ENCODE results near the gene TMOD1.
A peak's percentile ranks its signal among the peaks of the same experiment; 100 is the strongest.
"Not testable (repeated sequence)": the region's sequence is repeated elsewhere in the genome, so short reads cannot be mapped to it uniquely, and the experiment has no call there.

TMOD1 gene

GRCh38 chr9:97498846-97499245 is 2.6 kb upstream of the TMOD1 start:
- H3K27me3 ChIP-seq (ENCODE audit: insufficient read depth, low read length) = peaks cover 43% of the 10 kb centered on the region
- H3K27ac ChIP-seq (ENCODE audit: low read depth, low read length); H3K79me2 ChIP-seq (ENCODE audit: control insufficient read depth, insufficient read depth, low read length, unreplicated experiment); H3K4me1 ChIP-seq (ENCODE audit: control insufficient read depth, insufficient read depth, low read length, unreplicated experiment); H3K36me3 ChIP-seq (ENCODE audit: insufficient read depth, low read length); H2AFZ ChIP-seq (ENCODE audit: low read length, unreplicated experiment); H3K4me3 ChIP-seq (ENCODE audit: low read depth, low read length): not testable (repeated sequence)

GRCh38 chr9:97500263-97500662 is 1.2 kb upstream of the TMOD1 start:
- H2AFZ ChIP-seq (ENCODE audit: low read length, unreplicated experiment) = no peak overlapping the region
- H3K27ac ChIP-seq (ENCODE audit: low read depth, low read length) = no peak overlapping the region

GRCh38 chr9:97500765-97501176 is 695 bp upstream of the TMOD1 start:
- Histone ChIP-seq H3K79me2 (ENCODE audit: control insufficient read depth, insufficient read depth, low read length, unreplicated experiment) (no peaks in the 10 kb centered on the region), H3K27ac (ENCODE audit: low read depth, low read length) (no peak overlapping the region), H3K36me3 (ENCODE audit: insufficient read depth, low read length) (peaks cover under 1% of the 10 kb centered on the region; the same call in 1 of the 2 replicates), H3K4me3 (ENCODE audit: low read depth, low read length) (peak overlapping the region; percentile 43), H3K4me1 (ENCODE audit: control insufficient read depth, insufficient read depth, low read length, unreplicated experiment) (peaks cover 7% of the 10 kb centered on the region), H2AFZ (ENCODE audit: low read length, unreplicated experiment) (peak overlapping the region; percentile 9), H3K27me3 (ENCODE audit: insufficient read depth, low read length) (peaks cover 63% of the 10 kb centered on the region)

More at GRCh38 chr9:97500263-97500662, 1.2 kb upstream of the TMOD1 start:
- H3K4me1 ChIP-seq (ENCODE audit: control insufficient read depth, insufficient read depth, low read length, unreplicated experiment) = peaks cover 7% of the 10 kb centered on the region
- H3K4me3 ChIP-seq (ENCODE audit: low read depth, low read length) = no peak overlapping the region
- H3K27me3 ChIP-seq (ENCODE audit: insufficient read depth, low read length) = peaks cover 58% of the 10 kb centered on the region
- H3K79me2 ChIP-seq (ENCODE audit: control insufficient read depth, insufficient read depth, low read length, unreplicated experiment) = no peaks in the 10 kb centered on the region
- peaks cover 5% of the 10 kb centered on the region; the same call in 1 of the 2 replicates for H3K36me3 ChIP-seq (ENCODE audit: insufficient read depth, low read length)

- H3K4me1 ChIP-seq (ENCODE audit: control insufficient read depth, insufficient read depth, low read length, unreplicated experiment) = peaks cover 7% of the 10 kb centered on the region
- peak overlapping the region; percentile 51 for H2AFZ ChIP-seq (ENCODE audit: low read length, unreplicated experiment)
- peak overlapping the region; percentile 76 for H3K4me3 ChIP-seq (ENCODE audit: low read depth, low read length)
- no peaks in the 10 kb centered on the region for H3K36me3 ChIP-seq (ENCODE audit: insufficient read depth, low read length)
- H3K27ac ChIP-seq (ENCODE audit: low read depth, low read length) = no peak overlapping the region
- peaks cover 74% of the 10 kb centered on the region for H3K27me3 ChIP-seq (ENCODE audit: insufficient read depth, low read length)
- no peaks in the 10 kb centered on the region for H3K79me2 ChIP-seq (ENCODE audit: control insufficient read depth, insufficient read depth, low read length, unreplicated experiment)
Observed at GRCh38 chr9:97501972-97502221, 431 bp downstream of the TMOD1 start.

- H3K27me3 ChIP-seq (ENCODE audit: insufficient read depth, low read length) = peaks cover 79% of the 10 kb centered on the region
- H3K27ac ChIP-seq (ENCODE audit: low read depth, low read length) = no peak overlapping the region
- H3K4me1 ChIP-seq (ENCODE audit: control insufficient read depth, insufficient read depth, low read length, unreplicated experiment) = peaks cover 7% of the 10 kb centered on the region
- no peaks in the 10 kb centered on the region for H3K36me3 ChIP-seq (ENCODE audit: insufficient read depth, low read length)
- H3K79me2 ChIP-seq (ENCODE audit: control insufficient read depth, insufficient read depth, low read length, unreplicated experiment) = no peaks in the 10 kb centered on the region
- peak overlapping the region; percentile 76 for H3K4me3 ChIP-seq (ENCODE audit: low read depth, low read length)
- peak overlapping the region; percentile 51 for H2AFZ ChIP-seq (ENCODE audit: low read length, unreplicated experiment)
Observed at GRCh38 chr9:97502222-97502983, 937 bp downstream of the TMOD1 start.

- Histone ChIP-seq H3K27ac (ENCODE audit: low read depth, low read length) (no peak overlapping the region), H3K4me1 (ENCODE audit: control insufficient read depth, insufficient read depth, low read length, unreplicated experiment) (peaks cover 7% of the 10 kb centered on the region), H3K4me3 (ENCODE audit: low read depth, low read length) (no peak overlapping the region), H3K36me3 (ENCODE audit: insufficient read depth, low read length) (no peaks in the 10 kb centered on the region), H3K79me2 (ENCODE audit: control insufficient read depth, insufficient read depth, low read length, unreplicated experiment) (no peaks in the 10 kb centered on the region), H2AFZ (ENCODE audit: low read length, unreplicated experiment) (no peak overlapping the region), H3K27me3 (ENCODE audit: insufficient read depth, low read length) (peaks cover 82% of the 10 kb centered on the region)
Observed at GRCh38 chr9:97502984-97503861, 1.8 kb downstream of the TMOD1 start.

- H3K27me3 ChIP-seq (ENCODE audit: insufficient read depth, low read length) = peaks cover 83% of the 10 kb centered on the region
- H2AFZ ChIP-seq (ENCODE audit: low read length, unreplicated experiment) = no peak overlapping the region
- no peaks in the 10 kb centered on the region for H3K79me2 ChIP-seq (ENCODE audit: control insufficient read depth, insufficient read depth, low read length, unreplicated experiment)
- H3K27ac ChIP-seq (ENCODE audit: low read depth, low read length) = no peak overlapping the region
- H3K4me1 ChIP-seq (ENCODE audit: control insufficient read depth, insufficient read depth, low read length, unreplicated experiment) = peaks cover 7% of the 10 kb centered on the region
- no peaks in the 10 kb centered on the region for H3K36me3 ChIP-seq (ENCODE audit: insufficient read depth, low read length)
- no peak overlapping the region for H3K4me3 ChIP-seq (ENCODE audit: low read depth, low read length)
Observed at GRCh38 chr9:97503862-97504210, 2.4 kb downstream of the TMOD1 start.

- H3K79me2 ChIP-seq (ENCODE audit: control insufficient read depth, insufficient read depth, low read length, unreplicated experiment) = no peaks in the 10 kb centered on the region
- H3K4me1 ChIP-seq (ENCODE audit: control insufficient read depth, insufficient read depth, low read length, unreplicated experiment) = peaks cover 7% of the 10 kb centered on the region
- no peaks in the 10 kb centered on the region for H3K36me3 ChIP-seq (ENCODE audit: insufficient read depth, low read length)
- H3K27ac ChIP-seq (ENCODE audit: low read depth, low read length) = no peak overlapping the region
- peaks cover 84% of the 10 kb centered on the region for H3K27me3 ChIP-seq (ENCODE audit: insufficient read depth, low read length)
- no peak overlapping the region for H3K4me3 ChIP-seq (ENCODE audit: low read depth, low read length)
- no peak overlapping the region for H2AFZ ChIP-seq (ENCODE audit: low read length, unreplicated experiment)
Observed at GRCh38 chr9:97504381-97505216, 3.1 kb downstream of the TMOD1 start.

- Histone ChIP-seq H3K27me3 (ENCODE audit: insufficient read depth, low read length) (peaks cover 71% of the 10 kb centered on the region), H3K36me3 (ENCODE audit: insufficient read depth, low read length) (no peaks in the 10 kb centered on the region), H2AFZ (ENCODE audit: low read length, unreplicated experiment) (no peak overlapping the region), H3K27ac (ENCODE audit: low read depth, low read length) (no peak overlapping the region), H3K4me1 (ENCODE audit: control insufficient read depth, insufficient read depth, low read length, unreplicated experiment) (peaks cover 13% of the 10 kb centered on the region), H3K79me2 (ENCODE audit: control insufficient read depth, insufficient read depth, low read length, unreplicated experiment) (no peaks in the 10 kb centered on the region), H3K4me3 (ENCODE audit: low read depth, low read length) (no peak overlapping the region)
Observed at GRCh38 chr9:97505845-97506244, 4.4 kb downstream of the TMOD1 start.

- H2AFZ ChIP-seq (ENCODE audit: low read length, unreplicated experiment) = no peak overlapping the region
- H3K79me2 ChIP-seq (ENCODE audit: control insufficient read depth, insufficient read depth, low read length, unreplicated experiment) = no peaks in the 10 kb centered on the region
- H3K36me3 ChIP-seq (ENCODE audit: insufficient read depth, low read length) = no peaks in the 10 kb centered on the region
- no peak overlapping the region for H3K4me3 ChIP-seq (ENCODE audit: low read depth, low read length)
- no peak overlapping the region for H3K27ac ChIP-seq (ENCODE audit: low read depth, low read length)
- peaks cover 17% of the 10 kb centered on the region for H3K4me1 ChIP-seq (ENCODE audit: control insufficient read depth, insufficient read depth, low read length, unreplicated experiment)
- H3K27me3 ChIP-seq (ENCODE audit: insufficient read depth, low read length) = peaks cover 67% of the 10 kb centered on the region
Observed at GRCh38 chr9:97506306-97506705, 4.8 kb downstream of the TMOD1 start.

All from ACC112 (cell line).